ENCODE measurements around the gene GREB1L. TPM values are rescaled to one million over a fixed set of nuclear protein-coding genes. Genes with fewer than 3 reads are reported as not detected.

Gene GREB1L
- total and polyA plus RNA-seq, 10 of the 15 experiments (the other 5 are each of a cell fraction or from before 2014, with no cell fraction given), result under 0.01 to 0.11 (median 0.03) TPM; not detected in 1

DNA sequence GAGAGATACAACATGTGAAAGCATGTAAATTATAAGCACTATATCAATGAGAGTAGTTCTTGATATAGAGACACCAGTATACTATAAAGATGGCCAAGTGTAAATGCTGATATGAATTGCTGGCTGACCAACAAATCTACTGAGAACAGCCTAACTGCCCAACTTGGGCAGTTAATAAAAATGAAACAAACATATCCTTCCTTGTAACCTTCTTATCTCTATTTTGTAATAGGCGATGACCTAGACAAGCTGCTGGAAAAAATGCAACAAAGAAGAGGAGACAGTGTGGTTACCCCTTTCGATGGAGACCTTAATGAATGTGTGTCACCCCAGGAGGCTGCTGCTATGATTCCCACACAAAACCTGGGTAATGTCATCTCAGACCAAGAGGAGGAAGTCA lies 209.8 kb downstream of the GREB1L start:
- in situ Hi-C loops (cut with MboI), result no loop called here
- BruUV-seq (replicated peaks), result no TSS peak
- RAD21 ChIA-PET (ENCODE audit: unreplicated experiment), result no interaction called here

GRCh38 chr18:21452276-21452780 lies 210.3 kb downstream of the GREB1L start:
- in situ Hi-C loops (cut with MboI), result no loop called here
- Histone ChIP-seq H3K79me2 (ENCODE audit: control insufficient read depth, insufficient read depth, low read length) (no peaks in the 10 kb centered on the region), H3K9ac (ENCODE audit: control insufficient read depth, insufficient read depth, low read length) (no peak overlapping the region), H3K36me3 (ENCODE audit: control insufficient read depth in 2 of 2, insufficient read depth in 2 of 2, low read length in 1 of 2) (no peaks in the 10 kb centered on the region), H3K27ac (ENCODE audit: control insufficient read depth, insufficient read depth) (no peak overlapping the region), H3K4me2 (ENCODE audit: control insufficient read depth, insufficient read depth) (no peak overlapping the region), H3K4me1 (ENCODE audit: control insufficient read depth, insufficient read depth, low read length) (no peaks in the 10 kb centered on the region), H4K20me1 (ENCODE audit: control insufficient read depth, insufficient read depth) (no peaks in the 10 kb centered on the region), H3K4me3 (no peak overlapping the region), H3K9me3 (replicated peaks; ENCODE audit: control insufficient read depth, insufficient read depth, low read length) (no peaks in the 10 kb centered on the region), H2AFZ (ENCODE audit: control insufficient read depth, low read depth, low read length) (peak overlapping the region; percentile 12; the same call in 1 of the 2 replicates), H3K27me3 (replicated peaks in 1 of 2; ENCODE audit: control insufficient read depth in 2 of 2, insufficient read depth in 2 of 2, low read length in 1 of 2) (no peaks in the 10 kb centered on the region; a peak in 1 of 4 replicates)
- 0% methylated on average over 2 of the region's 2 CpGs for WGBS (ENCODE audit: insufficient coverage, insufficient replicate concordance, low lambda C conversion rate, missing lambda C conversion rate)
- TF ChIP-seq TBL1XR1 (IDR thresholded peaks at IDR 0.05; ENCODE audit: low read depth, low read length), result no peak
- TF ChIP-seq, protein P1, sequence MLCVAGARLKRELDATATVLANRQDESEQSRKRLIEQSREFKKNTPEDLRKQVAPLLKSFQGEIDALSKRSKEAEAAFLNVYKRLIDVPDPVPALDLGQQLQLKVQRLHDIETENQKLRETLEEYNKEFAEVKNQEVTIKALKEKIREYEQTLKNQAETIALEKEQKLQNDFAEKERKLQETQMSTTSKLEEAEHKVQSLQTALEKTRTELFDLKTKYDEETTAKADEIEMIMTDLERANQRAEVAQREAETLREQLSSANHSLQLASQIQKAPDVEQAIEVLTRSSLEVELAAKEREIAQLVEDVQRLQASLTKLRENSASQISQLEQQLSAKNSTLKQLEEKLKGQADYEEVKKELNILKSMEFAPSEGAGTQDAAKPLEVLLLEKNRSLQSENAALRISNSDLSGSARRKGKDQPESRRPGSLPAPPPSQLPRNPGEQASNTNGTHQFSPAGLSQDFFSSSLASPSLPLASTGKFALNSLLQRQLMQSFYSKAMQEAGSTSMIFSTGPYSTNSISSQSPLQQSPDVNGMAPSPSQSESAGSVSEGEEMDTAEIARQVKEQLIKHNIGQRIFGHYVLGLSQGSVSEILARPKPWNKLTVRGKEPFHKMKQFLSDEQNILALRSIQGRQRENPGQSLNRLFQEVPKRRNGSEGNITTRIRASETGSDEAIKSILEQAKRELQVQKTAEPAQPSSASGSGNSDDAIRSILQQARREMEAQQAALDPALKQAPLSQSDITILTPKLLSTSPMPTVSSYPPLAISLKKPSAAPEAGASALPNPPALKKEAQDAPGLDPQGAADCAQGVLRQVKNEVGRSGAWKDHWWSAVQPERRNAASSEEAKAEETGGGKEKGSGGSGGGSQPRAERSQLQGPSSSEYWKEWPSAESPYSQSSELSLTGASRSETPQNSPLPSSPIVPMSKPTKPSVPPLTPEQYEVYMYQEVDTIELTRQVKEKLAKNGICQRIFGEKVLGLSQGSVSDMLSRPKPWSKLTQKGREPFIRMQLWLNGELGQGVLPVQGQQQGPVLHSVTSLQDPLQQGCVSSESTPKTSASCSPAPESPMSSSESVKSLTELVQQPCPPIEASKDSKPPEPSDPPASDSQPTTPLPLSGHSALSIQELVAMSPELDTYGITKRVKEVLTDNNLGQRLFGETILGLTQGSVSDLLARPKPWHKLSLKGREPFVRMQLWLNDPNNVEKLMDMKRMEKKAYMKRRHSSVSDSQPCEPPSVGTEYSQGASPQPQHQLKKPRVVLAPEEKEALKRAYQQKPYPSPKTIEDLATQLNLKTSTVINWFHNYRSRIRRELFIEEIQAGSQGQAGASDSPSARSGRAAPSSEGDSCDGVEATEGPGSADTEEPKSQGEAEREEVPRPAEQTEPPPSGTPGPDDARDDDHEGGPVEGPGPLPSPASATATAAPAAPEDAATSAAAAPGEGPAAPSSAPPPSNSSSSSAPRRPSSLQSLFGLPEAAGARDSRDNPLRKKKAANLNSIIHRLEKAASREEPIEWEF (IDR thresholded peaks at IDR 0.05; ENCODE audit: insufficient replicate concordance, low read depth, low read length), result no peak
- no peak for TF ChIP-seq EP300 (IDR thresholded peaks at IDR 0.05; ENCODE audit: borderline replicate concordance in 1 of 2, control insufficient read depth in 1 of 2, low read depth in 2 of 2, low read length in 2 of 2)
- no TSS peak for BruUV-seq (replicated peaks)
- FAIRE-seq (no peak), ATAC-seq (no peak), DNase-seq (ENCODE audit: low read depth, low spot score) (no peak)
- intact Hi-C loops (cut with micrococcal nuclease; ENCODE audit: unreplicated experiment), result no loop called here
- ChIA-PET CTCF (no interaction called here), POLR2A (no interaction called here), SMC1A (ENCODE audit: uncharacterized antibody, unreplicated experiment) (no interaction called here), RAD21 (ENCODE audit: unreplicated experiment) (no interaction called here)

More for the DNA sequence above, 209.8 kb downstream of the GREB1L start:
- 31% methylated on average over 2 of the region's 2 CpGs for WGBS (ENCODE audit: insufficient coverage, insufficient replicate concordance, low lambda C conversion rate, missing lambda C conversion rate)
- DNase-seq (ENCODE audit: low read depth, low spot score), result no peak
- Histone ChIP-seq H3K9me3 (replicated peaks; ENCODE audit: control insufficient read depth, insufficient read depth, low read length) (no peaks in the 10 kb centered on the region), H3K4me3 (no peak overlapping the region), H4K20me1 (ENCODE audit: control insufficient read depth, insufficient read depth) (no peaks in the 10 kb centered on the region), H3K36me3 (ENCODE audit: control insufficient read depth in 2 of 2, insufficient read depth in 2 of 2, low read length in 1 of 2) (no peaks in the 10 kb centered on the region), H3K79me2 (ENCODE audit: control insufficient read depth, insufficient read depth, low read length) (no peaks in the 10 kb centered on the region), H3K27ac (ENCODE audit: control insufficient read depth, insufficient read depth) (no peak overlapping the region), H3K4me1 (ENCODE audit: control insufficient read depth, insufficient read depth, low read length) (no peaks in the 10 kb centered on the region), H3K9ac (ENCODE audit: control insufficient read depth, insufficient read depth, low read length) (no peak overlapping the region), H3K4me2 (ENCODE audit: control insufficient read depth, insufficient read depth) (no peak overlapping the region), H3K27me3 (replicated peaks in 1 of 2; ENCODE audit: control insufficient read depth in 2 of 2, insufficient read depth in 2 of 2, low read length in 1 of 2) (no peaks in the 10 kb centered on the region; a peak in 1 of 4 replicates), H2AFZ (ENCODE audit: control insufficient read depth, low read depth, low read length) (no peak overlapping the region)
- no peak for ATAC-seq
- FAIRE-seq, result no peak
- ChIA-PET CTCF (no interaction called here), POLR2A (no interaction called here), SMC1A (ENCODE audit: uncharacterized antibody, unreplicated experiment) (no interaction called here)
- TF ChIP-seq NFXL1 (IDR thresholded peaks at IDR 0.05; ENCODE audit: borderline replicate concordance), result no peak
- TF ChIP-seq PAX8 (IDR thresholded peaks at IDR 0.05), result no peak
- no peak for TF ChIP-seq SMAD1 (IDR thresholded peaks at IDR 0.05; ENCODE audit: low read depth, partially characterized antibody)
- TF ChIP-seq ZNF622 (IDR thresholded peaks at IDR 0.05), result no peak
- TF ChIP-seq ATF7 (IDR thresholded peaks at IDR 0.05; ENCODE audit: low read depth), result no peak
- no peak for TF ChIP-seq BMI1 (IDR thresholded peaks at IDR 0.05; ENCODE audit: borderline replicate concordance)
- no peak for TF ChIP-seq IKZF1 (conservative IDR thresholded peaks at IDR 0.05)
- TF ChIP-seq NBN (IDR thresholded peaks at IDR 0.05), result no peak
- no peak for TF ChIP-seq SIX5 (IDR thresholded peaks at IDR 0.05; ENCODE audit: low read depth, low read length, severe bottlenecking)
- intact Hi-C loops (cut with micrococcal nuclease; ENCODE audit: unreplicated experiment), result no loop called here

All from GM12878 (cell line).